Esophagus muscularis mucosa (tissue), 4 donors: ENCODE results near the gene RALY. TPM values are rescaled to one million over a fixed set of nuclear protein-coding genes. Genes with fewer than 3 reads are reported as not detected.
A peak's percentile ranks its signal among the peaks of the same experiment; 100 is the strongest.

Source experiments
- DNase-seq: peaks from one replicate; pipeline ENCODE4 v3.0.0-alpha.2; 2017; ENCODE audit errors: extremely low spot score
- H3K27ac ChIP-seq, 4 donors: fragments of 200-600 bp; sonication (generic); replicated peaks in 1 of 4; 1 replicate in 3 of 4; 2 replicates in 1 of 4; pipeline ENCODE4 v1.5.1; 2016 to 2019; ENCODE audit warnings: mild to moderate bottlenecking in 1 of 4
- H3K27me3 ChIP-seq, 4 donors: fragments of 200-600 bp; sonication (generic); one replicate each; pipeline versions ENCODE4 v1.5.1 to v1.6.0; 2016 to 2019
- H3K36me3 ChIP-seq, 4 donors: fragments of 200-600 bp; sonication (generic); one replicate each; pipeline ENCODE4 v1.5.1; 2016 to 2019
- H3K4me1 ChIP-seq, 4 donors: fragments of 200-600 bp; sonication (generic); one replicate each; pipeline ENCODE4 v1.5.1; 2016 to 2019
- H3K4me3 ChIP-seq, 4 donors: fragments of 200-600 bp; sonication (generic); 1 replicate in 2 of 4; 2 replicates in 2 of 4; pipeline ENCODE4 v1.5.1; 2016 to 2019; ENCODE audit warnings: mild to moderate bottlenecking in 4 of 4, moderate library complexity in 1 of 4
- H3K9me3 ChIP-seq, 4 donors: fragments of 200-600 bp; sonication (generic); 1 replicate in 3 of 4; 2 replicates in 1 of 4; pipeline ENCODE4 v1.5.1; 2016 to 2019
- EP300 ChIP-seq: sonication (generic); formaldehyde crosslinking; IDR thresholded peaks from one replicate; pipeline ENCODE4 v1.6.1; 2017; ENCODE audit warnings: antibody characterized with exemption
- POLR2A ChIP-seq: fragments of 450-650 bp; IDR thresholded peaks from one replicate; pipeline ENCODE4 v1.6.1; 2017; ENCODE audit warnings: antibody characterized with exemption, moderate library complexity, mild to moderate bottlenecking, low read depth
- POLR2AphosphoS5 ChIP-seq, 2 donors: sonication (generic); formaldehyde crosslinking; IDR thresholded peaks; one replicate each; pipeline ENCODE4 v1.6.1; 2017; ENCODE audit warnings: antibody characterized with exemption in 2 of 2
- WGBS: methylation state at CpG from one replicate; pipeline ENCODE4 v1.1.5; 2018; 5-methylcytosine and 5-hydroxymethylcytosine counted together
- intact Hi-C: fragments of 100-400 bp; cut with DNase I; formaldehyde crosslinking; loops from one replicate; pipeline ENCODE4 v1.15.1; 2023
- total RNA-seq, 4 donors: library from RNA; depleted of rRNA; stranded (reverse); fragments of >200 nt; gene quantifications; one replicate each; pipeline versions ENCODE4 v1.1.0 to v1.2.1, GENCODE V29; 2016
- TF ChIP-seq, protein P1 (sequence below), 3 experiments: fragments of 200-600 bp in 2 of 3; fragments of 450-650 bp in 1 of 3; sonication (generic) in 2 of 3; IDR thresholded peaks; one replicate each; pipeline ENCODE4 v1.5.1; 2017 to 2019; ENCODE audit warnings: antibody characterized with exemption in 3 of 3, mild to moderate bottlenecking in 2 of 3, moderate library complexity in 1 of 3

The RALY gene
- total RNA-seq, 4 donors from 2014 or later, result 114 to 121 (median 117) TPM

DNA sequence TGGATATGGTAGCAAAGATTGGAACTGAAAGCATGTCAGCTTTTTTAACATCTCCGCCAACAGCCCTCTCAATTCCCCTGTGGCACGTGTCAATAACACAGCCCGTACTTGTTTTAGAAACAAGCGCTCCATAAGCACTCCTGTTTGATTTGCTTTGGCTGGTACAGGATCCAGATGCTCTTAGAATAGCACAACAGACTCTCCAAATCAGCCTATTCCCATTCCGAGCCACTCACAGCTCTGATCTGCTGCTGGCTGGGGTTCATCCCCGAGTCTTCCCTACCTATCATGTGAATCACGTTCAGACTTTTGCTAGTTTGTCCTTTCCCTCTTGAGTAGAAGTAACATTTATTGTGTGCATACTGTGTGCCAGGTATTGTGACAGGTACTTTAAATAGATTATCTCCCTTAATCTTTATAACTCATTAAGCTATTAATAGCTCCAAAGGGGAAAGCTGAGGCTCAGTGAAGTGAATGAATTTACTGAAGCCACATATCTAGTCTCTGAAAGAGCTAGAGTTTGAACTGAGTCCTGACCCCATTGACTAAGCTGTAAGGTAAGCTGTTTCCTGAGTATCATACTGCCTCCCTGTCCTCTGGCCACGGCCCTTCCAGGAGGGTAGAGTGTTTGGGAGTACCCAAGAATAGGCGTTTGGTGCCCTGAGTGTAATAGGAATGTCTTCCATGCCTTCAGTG lies 46.7 kb downstream of the RALY start:
- Histone ChIP-seq H3K27me3 (no peaks in the 10 kb centered on the region), H3K4me1 (peaks cover 82 to 94% (median 84%) of the 10 kb centered on the region in 4 donors), H3K27ac (no peak overlapping the region), H3K36me3 (no peaks in the 10 kb centered on the region), H3K9me3 (no peaks in the 10 kb centered on the region), H3K4me3 (no peak overlapping the region)
- WGBS, result 41% methylated on average over 9 of the region's 9 CpGs
- intact Hi-C loops, result no loop called here
- DNase-seq, result no peak
- TF ChIP-seq, protein P1, sequence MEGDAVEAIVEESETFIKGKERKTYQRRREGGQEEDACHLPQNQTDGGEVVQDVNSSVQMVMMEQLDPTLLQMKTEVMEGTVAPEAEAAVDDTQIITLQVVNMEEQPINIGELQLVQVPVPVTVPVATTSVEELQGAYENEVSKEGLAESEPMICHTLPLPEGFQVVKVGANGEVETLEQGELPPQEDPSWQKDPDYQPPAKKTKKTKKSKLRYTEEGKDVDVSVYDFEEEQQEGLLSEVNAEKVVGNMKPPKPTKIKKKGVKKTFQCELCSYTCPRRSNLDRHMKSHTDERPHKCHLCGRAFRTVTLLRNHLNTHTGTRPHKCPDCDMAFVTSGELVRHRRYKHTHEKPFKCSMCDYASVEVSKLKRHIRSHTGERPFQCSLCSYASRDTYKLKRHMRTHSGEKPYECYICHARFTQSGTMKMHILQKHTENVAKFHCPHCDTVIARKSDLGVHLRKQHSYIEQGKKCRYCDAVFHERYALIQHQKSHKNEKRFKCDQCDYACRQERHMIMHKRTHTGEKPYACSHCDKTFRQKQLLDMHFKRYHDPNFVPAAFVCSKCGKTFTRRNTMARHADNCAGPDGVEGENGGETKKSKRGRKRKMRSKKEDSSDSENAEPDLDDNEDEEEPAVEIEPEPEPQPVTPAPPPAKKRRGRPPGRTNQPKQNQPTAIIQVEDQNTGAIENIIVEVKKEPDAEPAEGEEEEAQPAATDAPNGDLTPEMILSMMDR (IDR thresholded peaks at IDR 0.05), result no peak
- TF ChIP-seq POLR2A (no peak), EP300 (no peak), POLR2AphosphoS5 (IDR thresholded peaks at IDR 0.05) (no peak)

GRCh38 chr20:34041226-34041625 lies 47.5 kb downstream of the RALY start:
- TF ChIP-seq POLR2AphosphoS5 (IDR thresholded peaks at IDR 0.05) (no peak), POLR2A (no peak)
- TF ChIP-seq, protein P1 (IDR thresholded peaks at IDR 0.05), result no peak
- Histone ChIP-seq H3K9me3 (no peaks in the 10 kb centered on the region), H3K4me1 (peaks cover 83 to 94% (median 90%) of the 10 kb centered on the region in 4 donors), H3K27ac (no peak overlapping the region), H3K36me3 (no peaks in the 10 kb centered on the region), H3K4me3 (no peak overlapping the region), H3K27me3 (no peaks in the 10 kb centered on the region)
- no peak for DNase-seq
- intact Hi-C loops, result no loop called here
- 93% methylated on average over 4 of the region's 4 CpGs for WGBS

DNA sequence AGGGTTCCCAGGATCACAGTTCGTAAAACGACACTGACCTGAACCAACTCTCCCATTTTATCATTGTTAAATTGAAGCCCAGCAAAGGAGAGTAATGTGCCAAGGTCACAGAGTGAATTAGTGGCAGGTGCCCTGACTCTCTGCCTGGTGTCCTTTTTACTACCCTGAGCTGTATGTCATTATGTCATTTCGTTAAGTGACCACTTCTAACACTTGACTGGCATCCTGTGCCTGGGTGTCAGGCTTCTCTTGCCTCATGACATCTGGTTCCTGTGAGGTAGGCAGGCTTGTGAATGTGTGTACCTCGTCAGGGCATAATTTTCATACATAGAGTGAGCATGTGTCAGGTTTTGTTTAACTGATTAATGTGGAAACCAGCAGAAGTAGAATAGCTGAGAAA lies 48.6 kb downstream of the RALY start:
- H3K27me3 ChIP-seq, result no peaks in the 10 kb centered on the region
- H3K36me3 ChIP-seq, result no peaks in the 10 kb centered on the region
- peaks cover 76 to 89% (median 85%) of the 10 kb centered on the region in 4 donors for H3K4me1 ChIP-seq
- intact Hi-C loops, result no loop called here
- no peak overlapping the region for H3K4me3 ChIP-seq
- TF ChIP-seq POLR2A (no peak), POLR2AphosphoS5 (IDR thresholded peaks at IDR 0.05) (no peak), EP300 (no peak)
- TF ChIP-seq, protein P1 (IDR thresholded peaks at IDR 0.05), result no peak
- 84% methylated on average over 4 of the region's 4 CpGs for WGBS
- H3K9me3 ChIP-seq, result no peaks in the 10 kb centered on the region
- no peak overlapping the region for H3K27ac ChIP-seq
- DNase-seq, result no peak

- Histone ChIP-seq H3K9me3 (no peaks in the 10 kb centered on the region), H3K27ac (no peak overlapping the region), H3K4me3 (no peak overlapping the region), H3K36me3 (no peaks in the 10 kb centered on the region), H3K27me3 (no peaks in the 10 kb centered on the region), H3K4me1 (peaks cover 69 to 89% (median 79%) of the 10 kb centered on the region in 4 donors)
- no peak for DNase-seq
- TF ChIP-seq POLR2AphosphoS5 (IDR thresholded peaks at IDR 0.05) (no peak), EP300 (no peak), POLR2A (no peak)
- TF ChIP-seq, protein P1 (IDR thresholded peaks at IDR 0.05), result no peak
- intact Hi-C loops, result no loop called here
These were observed 49.3 kb downstream of the RALY start for GRCh38 chr20:34043025-34043424.

DNA sequence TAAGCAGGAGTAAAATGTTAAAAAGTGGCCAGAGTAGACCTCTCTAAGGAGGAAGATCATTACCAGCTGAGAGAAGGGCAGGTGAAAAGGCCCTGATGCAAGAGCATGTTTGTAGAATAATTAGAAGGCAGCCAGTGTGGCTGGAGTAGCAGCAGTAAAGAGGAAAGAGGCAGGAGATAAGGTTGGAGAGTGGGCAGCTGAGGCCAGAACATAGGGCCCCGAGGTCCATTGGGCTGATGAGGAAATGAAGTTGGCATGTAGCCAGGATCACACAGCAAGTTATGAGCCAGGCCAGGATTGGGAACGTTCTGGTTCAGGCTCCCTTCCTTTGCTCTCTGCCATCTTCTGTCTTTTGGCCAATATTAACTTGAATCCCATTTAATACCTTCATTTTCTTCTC lies 51.6 kb downstream of the RALY start:
- Histone ChIP-seq H3K4me3 (no peak overlapping the region), H3K27me3 (no peaks in the 10 kb centered on the region), H3K4me1 (peaks cover 62 to 80% (median 68%) of the 10 kb centered on the region in 4 donors), H3K27ac (no peak overlapping the region), H3K36me3 (no peaks in the 10 kb centered on the region), H3K9me3 (no peaks in the 10 kb centered on the region)
- intact Hi-C loops, result no loop called here
- DNase-seq, result no peak
- TF ChIP-seq POLR2A (no peak), POLR2AphosphoS5 (IDR thresholded peaks at IDR 0.05) (peak; percentile 11 to 27), EP300 (no peak)
- TF ChIP-seq, protein P1 (IDR thresholded peaks at IDR 0.05), result no peak
- 10% methylated on average over 2 of the region's 2 CpGs for WGBS
